Right atrium auricular region (tissue), 2 donors: ENCODE results near the gene RASGRF2. TPM values are rescaled to one million over a fixed set of nuclear protein-coding genes. Genes with fewer than 3 reads are reported as not detected.
A peak's percentile ranks its signal among the peaks of the same experiment; 100 is the strongest.

Source experiments
- DNase-seq: peaks from one replicate; pipeline ENCODE4 v3.0.0-alpha.2; 2019; ENCODE audit warnings: low spot score
- H3K27ac ChIP-seq, 2 donors: fragments of 200-600 bp; sonication (generic); 1 replicate in 1 of 2; 2 replicates in 1 of 2; pipeline ENCODE4 v1.5.1; 2016 to 2019
- H3K27me3 ChIP-seq, 2 donors: fragments of 200-600 bp; sonication (generic); one replicate each; pipeline versions ENCODE4 v1.5.1 to v1.6.0; 2017 to 2019
- H3K36me3 ChIP-seq: fragments of 200-600 bp; sonication (generic); one replicate; pipeline ENCODE4 v1.5.1; 2016
- H3K4me1 ChIP-seq, 2 donors: fragments of 200-600 bp; sonication (generic); one replicate each; pipeline versions ENCODE4 v1.5.1 to v1.6.0; 2017 to 2019
- H3K4me3 ChIP-seq, 2 donors: fragments of 200-600 bp; sonication (generic); 1 replicate in 1 of 2; 2 replicates in 1 of 2; pipeline ENCODE4 v1.5.1; 2017 to 2019; ENCODE audit warnings: mild to moderate bottlenecking in 1 of 2, moderate library complexity in 1 of 2
- H3K9me3 ChIP-seq, 2 donors: fragments of 200-600 bp; sonication (generic); one replicate each; pipeline ENCODE4 v1.5.1; 2019
- total RNA-seq, 2 donors: library from RNA; depleted of rRNA; stranded (reverse); fragments of >200 nt; gene quantifications; one replicate each; pipeline ENCODE4 v1.1.0, GENCODE V29; 2016
- TF ChIP-seq, protein P1 (sequence below), 2 donors: fragments of 200-600 bp; sonication (generic); IDR thresholded peaks; one replicate each; pipeline ENCODE4 v1.5.1; 2019; ENCODE audit warnings: antibody characterized with exemption in 2 of 2

The RASGRF2 gene
- total RNA-seq, 2 donors from 2014 or later = 3.5 to 6.3 TPM

DNA sequence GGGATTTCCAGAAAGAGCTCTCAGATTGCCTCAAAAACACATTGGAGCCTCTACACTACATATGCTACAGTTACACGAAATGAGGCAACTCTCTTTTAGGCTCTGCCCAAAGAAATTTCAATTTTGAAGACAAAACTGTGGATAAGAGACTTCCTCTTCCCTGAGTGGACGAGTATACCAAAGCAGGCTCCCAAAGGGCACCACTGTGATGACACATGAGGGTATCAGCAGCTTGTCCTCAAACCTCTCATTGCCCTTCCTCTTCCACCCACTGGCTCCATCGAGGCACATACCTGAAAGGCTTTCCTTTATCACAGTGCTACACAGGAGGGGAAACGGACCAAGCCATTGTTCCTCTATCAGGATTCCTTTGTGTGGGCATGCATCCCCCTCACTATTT is 284.3 kb downstream of the RASGRF2 start:
- H3K27ac ChIP-seq = peak overlapping the region; percentile 31 to 59
- H3K4me1 ChIP-seq = peaks cover 0 to 94% of the 10 kb centered on the region in 2 donors
- no peaks in the 10 kb centered on the region for H3K27me3 ChIP-seq

DNA sequence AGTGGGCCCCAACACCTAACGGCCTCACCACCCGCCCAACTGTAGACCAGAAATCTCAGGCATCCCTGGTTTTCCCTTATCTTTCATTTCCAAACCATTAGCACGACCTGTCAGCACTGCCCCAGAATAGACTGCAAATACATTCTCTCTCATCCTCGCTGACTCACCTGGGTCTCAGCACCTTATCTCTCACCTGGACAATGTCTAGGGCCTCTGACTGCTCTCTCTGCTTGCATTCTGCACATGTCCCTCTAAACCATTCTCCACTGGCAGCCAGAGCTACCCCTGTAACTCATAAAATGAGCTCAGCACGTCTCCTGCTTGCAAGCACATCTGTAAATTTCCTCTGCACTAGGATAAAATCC is 285.7 kb downstream of the RASGRF2 start:
- DNase-seq = no peak
- TF ChIP-seq, protein P1, sequence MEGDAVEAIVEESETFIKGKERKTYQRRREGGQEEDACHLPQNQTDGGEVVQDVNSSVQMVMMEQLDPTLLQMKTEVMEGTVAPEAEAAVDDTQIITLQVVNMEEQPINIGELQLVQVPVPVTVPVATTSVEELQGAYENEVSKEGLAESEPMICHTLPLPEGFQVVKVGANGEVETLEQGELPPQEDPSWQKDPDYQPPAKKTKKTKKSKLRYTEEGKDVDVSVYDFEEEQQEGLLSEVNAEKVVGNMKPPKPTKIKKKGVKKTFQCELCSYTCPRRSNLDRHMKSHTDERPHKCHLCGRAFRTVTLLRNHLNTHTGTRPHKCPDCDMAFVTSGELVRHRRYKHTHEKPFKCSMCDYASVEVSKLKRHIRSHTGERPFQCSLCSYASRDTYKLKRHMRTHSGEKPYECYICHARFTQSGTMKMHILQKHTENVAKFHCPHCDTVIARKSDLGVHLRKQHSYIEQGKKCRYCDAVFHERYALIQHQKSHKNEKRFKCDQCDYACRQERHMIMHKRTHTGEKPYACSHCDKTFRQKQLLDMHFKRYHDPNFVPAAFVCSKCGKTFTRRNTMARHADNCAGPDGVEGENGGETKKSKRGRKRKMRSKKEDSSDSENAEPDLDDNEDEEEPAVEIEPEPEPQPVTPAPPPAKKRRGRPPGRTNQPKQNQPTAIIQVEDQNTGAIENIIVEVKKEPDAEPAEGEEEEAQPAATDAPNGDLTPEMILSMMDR (IDR thresholded peaks at IDR 0.05) = no peak
- Histone ChIP-seq H3K4me1 (peaks cover 0 to 80% of the 10 kb centered on the region in 2 donors), H3K36me3 (peaks cover 7% of the 10 kb centered on the region), H3K27me3 (no peaks in the 10 kb centered on the region), H3K9me3 (no peaks in the 10 kb centered on the region), H3K4me3 (no peak overlapping the region), H3K27ac (peak overlapping the region in 1 of 2 donors; percentile 59)

More for the DNA sequence above, 284.3 kb downstream of the RASGRF2 start:
- no peak overlapping the region for H3K4me3 ChIP-seq
- H3K36me3 ChIP-seq = peaks cover 7% of the 10 kb centered on the region
- TF ChIP-seq, protein P1 (IDR thresholded peaks at IDR 0.05) = no peak
- H3K9me3 ChIP-seq = no peaks in the 10 kb centered on the region
- no peak for DNase-seq

DNA sequence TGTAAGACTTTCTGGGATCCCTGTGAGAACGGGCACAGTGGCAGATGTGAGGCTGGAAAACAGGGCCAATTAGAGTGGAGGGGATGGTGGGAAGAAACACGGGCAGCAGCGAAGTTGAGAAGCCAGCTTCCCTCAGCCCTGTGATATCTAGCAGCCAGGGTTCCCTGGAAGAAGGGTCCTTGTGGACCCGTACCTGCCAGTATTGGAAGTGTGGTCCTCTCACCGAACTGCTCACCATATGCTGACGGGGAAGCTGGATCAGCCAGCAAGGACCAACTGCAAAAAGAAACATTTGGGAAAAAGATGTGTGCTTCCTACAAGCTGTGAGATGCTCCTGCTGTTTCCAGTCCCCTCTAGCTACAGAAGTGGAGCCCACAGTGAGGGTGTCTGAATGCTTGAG is 286.5 kb downstream of the RASGRF2 start:
- H3K36me3 ChIP-seq = peaks cover 15% of the 10 kb centered on the region
- H3K4me1 ChIP-seq = peaks cover 0 to 79% of the 10 kb centered on the region in 2 donors
- H3K27ac ChIP-seq = peak overlapping the region; percentile 34 to 59
- no peak overlapping the region for H3K4me3 ChIP-seq
- TF ChIP-seq, protein P1 (IDR thresholded peaks at IDR 0.05) = no peak
- no peak for DNase-seq
- no peaks in the 10 kb centered on the region for H3K9me3 ChIP-seq
- no peaks in the 10 kb centered on the region for H3K27me3 ChIP-seq

DNA sequence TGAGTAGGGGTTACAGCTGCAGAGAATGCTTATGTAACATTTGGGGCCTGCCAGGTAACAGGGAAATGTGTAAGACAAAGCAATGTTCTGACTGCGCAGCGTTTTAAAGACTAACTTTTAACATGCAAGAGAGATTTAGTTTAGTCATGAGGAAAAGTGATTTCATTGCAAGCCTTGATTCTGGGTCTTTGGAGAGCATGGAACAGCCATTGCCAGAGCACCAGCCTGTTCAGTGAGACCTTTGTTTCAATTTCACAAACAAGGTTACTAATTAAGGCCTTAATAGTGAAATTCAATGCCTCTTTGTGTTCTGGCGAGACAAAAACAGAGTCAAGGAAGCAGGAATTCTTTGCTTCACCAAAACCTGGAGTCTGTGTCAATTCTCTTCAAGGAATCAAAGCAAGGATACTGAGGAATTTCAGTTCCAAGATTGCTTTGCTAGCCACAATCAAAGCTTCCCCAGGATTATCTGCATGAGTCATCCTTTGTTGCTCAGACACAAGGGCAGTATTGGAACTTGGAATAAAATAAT is 287.3 kb downstream of the RASGRF2 start:
- Histone ChIP-seq H3K27me3 (no peaks in the 10 kb centered on the region), H3K9me3 (no peaks in the 10 kb centered on the region), H3K4me3 (no peak overlapping the region), H3K27ac (peak overlapping the region; percentile 2 to 59), H3K36me3 (peaks cover 23% of the 10 kb centered on the region), H3K4me1 (peaks cover 0 to 74% of the 10 kb centered on the region in 2 donors)
- TF ChIP-seq, protein P1 (IDR thresholded peaks at IDR 0.05) = no peak
- DNase-seq = no peak

DNA sequence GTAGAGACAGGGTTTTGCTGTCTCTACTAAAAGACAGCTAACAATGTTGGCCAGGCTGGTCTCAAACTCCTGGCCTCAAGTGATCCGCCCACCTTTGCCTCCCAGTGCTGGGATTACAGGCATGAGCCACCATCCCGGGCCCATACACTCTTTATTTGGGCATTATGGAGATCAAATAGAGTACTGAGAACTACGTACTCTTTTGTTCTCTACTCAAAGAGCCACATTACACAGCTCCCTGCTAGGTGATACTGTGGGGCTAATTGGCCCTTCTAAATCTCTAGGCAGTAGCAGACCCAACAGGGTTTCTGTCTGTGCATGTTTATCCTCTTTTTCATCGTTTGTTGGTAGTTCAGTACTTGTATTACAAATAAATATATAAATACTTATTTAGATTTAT is 289.1 kb downstream of the RASGRF2 start:
- DNase-seq = no peak
- H3K4me1 ChIP-seq = peaks cover 0 to 57% of the 10 kb centered on the region in 2 donors
- H3K4me3 ChIP-seq = no peak overlapping the region
- peaks cover 40% of the 10 kb centered on the region for H3K36me3 ChIP-seq
- no peak overlapping the region for H3K27ac ChIP-seq
- TF ChIP-seq, protein P1 (IDR thresholded peaks at IDR 0.05) = no peak
- H3K27me3 ChIP-seq = no peaks in the 10 kb centered on the region
- H3K9me3 ChIP-seq = no peaks in the 10 kb centered on the region

DNA sequence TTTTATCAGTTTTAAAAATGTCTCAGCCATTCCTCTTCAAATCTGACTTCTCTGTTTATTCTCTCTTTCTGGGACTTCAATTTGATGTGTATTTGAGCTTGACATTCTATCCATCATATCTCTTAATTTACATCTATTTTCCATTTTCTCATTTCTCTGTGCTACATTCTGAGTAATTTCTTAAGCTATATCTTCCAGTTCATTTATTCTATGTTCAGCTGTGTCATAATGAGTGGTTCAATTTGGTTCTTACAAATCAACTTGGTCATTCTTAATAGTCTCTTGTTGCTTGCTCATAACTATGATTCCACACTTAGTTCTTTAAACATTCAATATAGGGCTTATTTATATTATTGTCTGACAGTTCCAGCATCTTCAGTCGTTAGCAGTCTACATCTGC is 289.8 kb downstream of the RASGRF2 start:
- Histone ChIP-seq H3K27me3 (no peaks in the 10 kb centered on the region), H3K4me1 (peaks cover 0 to 51% of the 10 kb centered on the region in 2 donors), H3K36me3 (peaks cover 48% of the 10 kb centered on the region), H3K9me3 (no peaks in the 10 kb centered on the region), H3K27ac (peak overlapping the region in 1 of 2 donors; percentile 52), H3K4me3 (no peak overlapping the region)
- DNase-seq = no peak
- TF ChIP-seq, protein P1 (IDR thresholded peaks at IDR 0.05) = no peak
